Measurements from ENCODE around the gene KCNJ11.

- TF ChIP-seq CTCF (IDR thresholded peaks at IDR 0.05) (no peak), POLR2A (IDR thresholded peaks at IDR 0.05) (no peak)
Observed at GRCh38 chr11:17347676-17348075, 40.8 kb downstream of the KCNJ11 start.
